ENCODE measurements around the gene ZNF121. TPM values are rescaled to one million over a fixed set of nuclear protein-coding genes. Genes with fewer than 3 reads are reported as not detected.
A peak's percentile ranks its signal among the peaks of the same experiment; 100 is the strongest.
"Not testable (repeated sequence)": the region's sequence is repeated elsewhere in the genome, so short reads cannot be mapped to it uniquely, and the experiment has no call there.

The ZNF121 gene
- total RNA-seq, 2 donors from 2014 or later = 13.4 to 16.8 TPM

DNA sequence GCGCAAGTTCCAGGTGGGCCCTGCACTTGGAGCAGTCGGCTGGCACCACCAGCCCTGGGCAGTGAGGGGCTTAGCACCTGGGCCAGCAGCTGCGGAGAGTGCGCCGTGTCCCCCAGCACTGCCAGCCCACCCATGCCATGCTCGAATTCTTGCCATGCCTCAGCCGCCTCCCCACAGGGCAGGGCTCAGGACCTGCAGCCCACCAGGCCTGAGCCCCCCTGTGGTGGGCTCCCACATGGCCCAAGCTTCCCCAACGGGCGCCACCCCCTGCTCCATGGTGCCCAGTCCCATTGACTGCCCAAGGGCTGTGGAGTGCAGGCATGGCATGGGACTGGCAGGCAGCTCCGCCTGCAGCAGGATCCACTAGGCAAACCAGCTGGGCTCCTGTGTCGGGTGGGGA lies 36.4 kb downstream of the ZNF121 start:
- DNase-seq (ENCODE audit: low spot score) = no peak

DNA sequence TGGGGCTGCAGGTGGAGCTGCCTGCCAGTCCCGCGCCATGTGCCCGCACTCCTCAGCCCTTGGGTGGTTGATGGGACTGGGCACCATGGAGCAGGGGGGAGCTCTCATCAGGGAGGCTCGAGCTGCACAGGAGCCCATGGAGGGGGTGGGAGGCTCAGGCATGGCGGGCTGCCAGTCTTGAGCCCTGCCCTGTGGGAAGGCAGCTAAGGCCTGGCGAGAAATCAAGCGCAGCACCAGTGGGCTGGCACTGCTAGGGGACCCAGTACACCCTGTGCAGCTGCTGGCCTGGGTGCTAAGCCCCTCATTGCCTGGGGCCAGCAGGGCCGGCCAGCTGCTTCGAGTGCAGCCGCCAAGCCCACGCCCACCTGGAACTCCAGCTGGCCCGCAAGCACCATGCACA lies 43.0 kb downstream of the ZNF121 start:
- not testable (repeated sequence) for H3K27me3 ChIP-seq; H3K9me3 ChIP-seq; H3K36me3 ChIP-seq; H3K4me3 ChIP-seq; H3K27ac ChIP-seq; DNase-seq (ENCODE audit: low spot score)
- peaks cover 0 to 13% of the 10 kb centered on the region in 2 donors for H3K4me1 ChIP-seq

More for the DNA sequence above, 36.4 kb downstream of the ZNF121 start:
- Histone ChIP-seq H3K9me3 (peaks cover 0 to 7% of the 10 kb centered on the region in 2 donors), H3K4me1 (no peaks in the 10 kb centered on the region), H3K27ac (no peak overlapping the region), H3K36me3 (no peaks in the 10 kb centered on the region), H3K4me3 (no peak overlapping the region), H3K27me3 (no peaks in the 10 kb centered on the region)
- TF ChIP-seq, protein P1, sequence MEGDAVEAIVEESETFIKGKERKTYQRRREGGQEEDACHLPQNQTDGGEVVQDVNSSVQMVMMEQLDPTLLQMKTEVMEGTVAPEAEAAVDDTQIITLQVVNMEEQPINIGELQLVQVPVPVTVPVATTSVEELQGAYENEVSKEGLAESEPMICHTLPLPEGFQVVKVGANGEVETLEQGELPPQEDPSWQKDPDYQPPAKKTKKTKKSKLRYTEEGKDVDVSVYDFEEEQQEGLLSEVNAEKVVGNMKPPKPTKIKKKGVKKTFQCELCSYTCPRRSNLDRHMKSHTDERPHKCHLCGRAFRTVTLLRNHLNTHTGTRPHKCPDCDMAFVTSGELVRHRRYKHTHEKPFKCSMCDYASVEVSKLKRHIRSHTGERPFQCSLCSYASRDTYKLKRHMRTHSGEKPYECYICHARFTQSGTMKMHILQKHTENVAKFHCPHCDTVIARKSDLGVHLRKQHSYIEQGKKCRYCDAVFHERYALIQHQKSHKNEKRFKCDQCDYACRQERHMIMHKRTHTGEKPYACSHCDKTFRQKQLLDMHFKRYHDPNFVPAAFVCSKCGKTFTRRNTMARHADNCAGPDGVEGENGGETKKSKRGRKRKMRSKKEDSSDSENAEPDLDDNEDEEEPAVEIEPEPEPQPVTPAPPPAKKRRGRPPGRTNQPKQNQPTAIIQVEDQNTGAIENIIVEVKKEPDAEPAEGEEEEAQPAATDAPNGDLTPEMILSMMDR (IDR thresholded peaks at IDR 0.05) = no peak

DNA sequence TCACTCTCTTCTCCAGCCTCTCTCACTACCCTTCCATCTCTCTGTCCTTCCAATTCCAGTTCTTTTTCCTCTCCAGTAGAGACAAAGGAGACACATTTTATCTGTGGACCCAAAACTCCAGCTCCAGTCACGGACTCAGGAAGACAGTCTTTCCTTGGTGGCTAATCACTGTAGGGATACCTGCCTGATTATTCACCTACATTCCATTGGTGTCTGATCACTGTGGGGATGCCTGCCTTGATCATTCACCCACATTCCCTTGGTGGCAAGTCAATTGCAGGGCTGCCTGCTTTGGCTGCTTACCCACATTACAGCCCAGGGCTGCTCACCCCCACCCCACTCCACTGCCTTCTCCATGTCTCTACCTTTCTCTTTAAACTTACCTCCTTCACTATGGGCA lies 44.4 kb downstream of the ZNF121 start:
- H3K36me3 ChIP-seq = peaks cover 14% of the 10 kb centered on the region
- H3K27me3 ChIP-seq; H3K27ac ChIP-seq; H3K4me3 ChIP-seq; DNase-seq (ENCODE audit: low spot score): not testable (repeated sequence)
- H3K9me3 ChIP-seq = peaks cover 0 to 16% of the 10 kb centered on the region in 2 donors
- H3K4me1 ChIP-seq = peaks cover 0 to 13% of the 10 kb centered on the region in 2 donors

DNA sequence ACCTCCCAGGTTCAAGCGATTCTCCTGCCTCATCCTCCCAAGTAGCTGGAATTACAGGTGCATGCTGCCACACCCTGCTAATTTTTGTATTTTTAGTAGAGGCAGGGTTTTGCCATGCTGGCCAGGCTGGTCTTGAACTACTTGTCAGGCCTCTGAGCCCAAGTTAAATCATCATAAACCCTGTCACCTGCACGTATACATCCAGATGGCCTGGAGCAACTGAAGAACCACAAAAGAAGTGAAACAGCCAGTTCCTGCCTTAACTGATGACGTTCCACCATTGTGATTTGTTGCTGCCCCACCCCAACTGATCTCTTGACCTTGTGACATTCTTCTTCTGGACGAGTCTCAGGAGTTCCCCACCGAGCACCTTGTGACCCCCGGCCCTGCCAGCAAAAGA lies 45.1 kb downstream of the ZNF121 start:
- Histone ChIP-seq H3K4me1 (peaks cover 0 to 13% of the 10 kb centered on the region in 2 donors), H3K4me3 (peak overlapping the region; percentile 71 to 95), H3K27ac (peak overlapping the region; percentile 94 to 95), H3K9me3 (peaks cover 0 to 23% of the 10 kb centered on the region in 2 donors), H3K36me3 (peaks cover 22% of the 10 kb centered on the region)
- not testable (repeated sequence) for H3K27me3 ChIP-seq; DNase-seq (ENCODE audit: low spot score)

DNA sequence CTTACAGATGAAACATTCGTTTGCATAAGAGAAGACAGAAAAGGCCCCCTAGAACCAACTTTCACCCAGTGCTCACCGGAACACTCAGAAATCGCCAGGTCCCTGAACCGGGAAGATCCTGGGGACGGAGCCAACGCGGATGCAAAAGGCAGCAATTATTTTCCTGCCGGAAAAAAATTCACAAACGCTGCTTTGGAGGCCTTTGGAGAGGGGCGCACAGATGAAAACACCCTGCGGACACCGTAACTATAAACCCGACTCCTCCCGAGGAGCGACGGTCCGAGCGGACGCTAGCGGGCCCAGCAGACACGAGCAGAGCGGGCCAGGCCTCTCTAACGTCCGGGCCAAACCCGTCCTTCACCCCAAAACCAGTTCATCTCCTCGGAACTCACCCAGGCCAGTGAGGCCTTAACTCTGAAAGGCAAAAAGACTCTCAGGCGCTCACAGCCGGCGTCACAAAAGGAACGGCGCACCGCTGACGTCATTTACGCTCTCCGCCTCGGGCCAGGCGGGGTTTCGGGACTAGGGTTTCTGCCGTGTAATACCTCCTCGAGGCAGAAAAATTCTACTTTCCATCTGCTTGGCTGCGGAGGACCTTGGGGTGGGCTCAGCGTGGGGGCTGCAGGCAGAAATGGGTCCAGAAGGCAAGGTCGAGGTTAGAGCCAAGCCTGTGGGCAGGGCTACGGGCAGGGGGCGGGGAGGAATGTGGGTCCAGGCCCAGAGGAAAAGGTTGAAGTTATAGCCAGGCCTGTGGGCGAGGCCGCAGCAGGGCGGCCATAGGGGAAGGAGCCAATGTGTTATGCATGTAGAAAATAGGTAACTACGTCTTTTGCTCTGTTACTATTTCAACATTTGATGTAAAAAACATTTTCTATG lies 45.9 kb downstream of the ZNF121 start, which contains the start of gene ZNF426:
Gene ZNF426 (minus strand): TSS at position 463 of the 876 bp plus-strand sequence. CDS start 2,413 bp downstream, outside the sequence.
- TF ChIP-seq, protein P1 (IDR thresholded peaks at IDR 0.05) = peak in 1 of 2 donors; percentile 5
- H3K4me1 ChIP-seq = peaks cover 0 to 13% of the 10 kb centered on the region in 2 donors
- DNase-seq (ENCODE audit: low spot score) = peak; percentile 89
- H3K27me3 ChIP-seq = no peaks in the 10 kb centered on the region
- H3K9me3 ChIP-seq = peaks cover 0 to 31% of the 10 kb centered on the region in 2 donors
- peak within 1 kb of the TSS; percentile 71 to 95 for H3K4me3 ChIP-seq
- peak within 1 kb of the TSS; percentile 94 to 95 for H3K27ac ChIP-seq
- peaks cover 29% of the 10 kb centered on the region for H3K36me3 ChIP-seq

DNA sequence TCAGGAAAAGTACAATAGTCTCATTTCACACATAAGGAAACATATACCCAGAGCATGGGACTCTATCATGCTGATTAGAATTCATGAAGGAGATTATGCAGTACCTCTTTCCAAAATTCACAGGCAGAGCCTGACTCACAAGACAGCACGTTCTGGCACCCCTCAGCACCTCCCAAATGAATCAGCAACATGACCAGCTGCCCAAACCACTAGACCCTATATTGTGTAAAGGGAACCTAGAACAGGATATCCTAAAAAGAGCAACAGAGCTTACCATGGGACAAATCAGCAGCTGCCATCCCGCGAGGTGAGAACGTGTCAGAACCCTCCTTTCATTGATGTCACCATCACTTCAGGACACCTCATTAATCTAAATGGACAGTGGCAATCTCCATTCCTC lies 48.4 kb downstream of the ZNF121 start:
- Histone ChIP-seq H3K4me1 (peaks cover 0 to 13% of the 10 kb centered on the region in 2 donors), H3K27ac (no peak overlapping the region), H3K36me3 (peaks cover 54% of the 10 kb centered on the region), H3K4me3 (no peak overlapping the region), H3K27me3 (no peaks in the 10 kb centered on the region), H3K9me3 (peaks cover 0 to 56% of the 10 kb centered on the region in 2 donors)
- TF ChIP-seq, protein P1 (IDR thresholded peaks at IDR 0.05) = no peak
- no peak for DNase-seq (ENCODE audit: low spot score)

DNA sequence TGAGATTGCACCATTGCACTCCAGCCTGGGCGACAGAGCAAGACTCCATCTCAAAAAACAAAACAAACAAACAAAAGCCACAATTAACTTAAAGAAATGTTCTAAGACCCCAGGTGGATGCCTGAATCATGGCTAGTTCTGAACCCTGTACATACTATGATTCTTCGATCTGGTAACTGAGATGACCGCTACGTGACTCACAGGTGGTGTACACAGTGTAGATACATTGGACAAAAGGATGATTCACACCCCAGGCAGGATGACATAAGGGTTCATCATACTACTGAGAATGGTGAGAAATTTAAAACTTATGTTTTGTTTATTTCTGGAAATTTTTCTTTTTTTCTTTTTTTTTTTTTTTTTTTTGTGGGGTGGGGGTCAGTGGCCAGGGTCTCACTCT lies 52.4 kb downstream of the ZNF121 start:
- no peaks in the 10 kb centered on the region for H3K27me3 ChIP-seq
- no peak overlapping the region for H3K27ac ChIP-seq
- no peaks in the 10 kb centered on the region for H3K4me1 ChIP-seq
- DNase-seq (ENCODE audit: low spot score) = no peak
- H3K4me3 ChIP-seq = no peak overlapping the region
- peaks cover 94% of the 10 kb centered on the region for H3K36me3 ChIP-seq
- TF ChIP-seq, protein P1 (IDR thresholded peaks at IDR 0.05) = no peak
- H3K9me3 ChIP-seq = peaks cover 24 to 96% of the 10 kb centered on the region in 2 donors

Measured in right atrium auricular region (tissue), 2 donors.